Medulla oblongata (tissue), 1 donor: Measurements from ENCODE around the gene MAIP1.
A peak's percentile ranks its signal among the peaks of the same experiment; 100 is the strongest.
"Not testable (repeated sequence)": the region's sequence is repeated elsewhere in the genome, so short reads cannot be mapped to it uniquely, and the experiment has no call there.

Experiments
- DNase-seq: peaks from one replicate; pipeline ENCODE4 v3.0.0-alpha.2; 2015; ENCODE audit errors: extremely low spot score

The MAIP1 gene, protein sequence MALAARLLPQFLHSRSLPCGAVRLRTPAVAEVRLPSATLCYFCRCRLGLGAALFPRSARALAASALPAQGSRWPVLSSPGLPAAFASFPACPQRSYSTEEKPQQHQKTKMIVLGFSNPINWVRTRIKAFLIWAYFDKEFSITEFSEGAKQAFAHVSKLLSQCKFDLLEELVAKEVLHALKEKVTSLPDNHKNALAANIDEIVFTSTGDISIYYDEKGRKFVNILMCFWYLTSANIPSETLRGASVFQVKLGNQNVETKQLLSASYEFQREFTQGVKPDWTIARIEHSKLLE

DNA sequence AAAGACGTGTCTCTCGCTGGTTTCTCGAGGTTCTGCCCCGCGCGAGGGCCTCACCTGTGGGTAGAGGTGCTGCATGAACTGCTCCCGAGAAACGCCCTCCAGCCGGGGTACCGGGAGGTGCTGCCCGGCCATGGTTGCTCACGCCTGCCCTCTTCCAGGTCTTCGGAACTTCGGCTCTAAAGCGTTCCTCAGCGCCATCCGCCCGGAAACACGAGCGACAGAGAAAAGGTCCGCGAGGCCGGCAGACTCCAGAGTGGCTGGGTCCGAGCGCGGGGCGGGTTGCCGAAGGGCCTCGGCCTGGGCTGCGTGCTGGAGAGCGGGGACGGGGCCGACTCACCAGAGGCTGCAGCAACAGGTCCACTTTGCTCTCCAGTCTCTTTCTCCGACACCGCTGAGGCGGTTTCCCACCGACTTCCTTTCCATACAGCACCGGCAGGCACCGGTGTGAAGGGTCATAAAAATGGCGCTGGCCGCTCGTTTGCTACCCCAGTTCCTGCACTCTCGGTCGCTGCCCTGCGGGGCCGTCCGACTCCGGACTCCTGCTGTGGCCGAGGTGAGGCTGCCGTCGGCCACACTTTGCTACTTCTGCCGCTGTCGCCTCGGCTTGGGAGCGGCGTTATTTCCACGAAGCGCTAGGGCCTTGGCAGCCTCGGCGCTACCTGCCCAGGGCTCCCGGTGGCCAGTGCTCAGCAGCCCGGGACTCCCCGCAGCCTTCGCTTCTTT, at the start of gene MAIP1, which contains the start of gene TYW5:
TSS of gene MAIP1 (plus strand) at position 244 of the 723 bp plus-strand sequence. CDS start at position 461, 217 bp downstream.
TSS of gene TYW5 (minus strand) at position 153 of the 723 bp plus-strand sequence. CDS start at position 132, 21 bp downstream.
- peak; percentile 87 for DNase-seq

DNA sequence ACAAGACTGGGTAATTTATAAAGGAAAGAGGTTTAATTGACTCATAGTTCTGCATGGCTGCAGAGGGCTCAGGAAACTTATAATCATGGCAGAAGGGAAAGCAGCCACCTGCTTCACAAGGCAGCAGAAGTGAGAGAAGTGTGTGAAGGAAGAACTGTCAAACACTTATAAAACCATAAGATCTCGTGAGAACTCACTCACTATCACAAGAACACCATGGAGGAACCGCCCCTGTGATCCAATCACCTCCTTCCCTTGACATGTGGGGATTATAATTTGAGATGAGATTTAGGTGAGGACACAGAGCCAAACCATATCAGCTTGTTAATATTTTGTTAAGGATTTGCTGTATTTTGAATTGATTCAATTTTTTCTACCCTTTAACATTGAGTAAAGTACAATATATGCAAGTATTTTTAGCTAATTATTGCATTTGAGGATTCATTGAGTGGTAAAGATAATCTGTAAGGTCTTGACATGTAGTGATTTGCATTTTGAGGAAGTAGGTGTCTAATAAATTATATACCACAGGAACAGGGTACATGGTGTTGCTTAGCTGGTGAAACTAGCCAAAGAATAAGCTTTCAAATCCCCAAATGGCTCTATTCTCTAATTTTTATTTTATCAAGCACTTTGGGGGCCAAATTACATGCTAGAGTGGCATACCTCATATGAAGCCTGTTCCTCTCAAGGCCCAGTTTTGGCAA, 48.2 kb upstream of the MAIP1 start:
- DNase-seq = no peak

DNA sequence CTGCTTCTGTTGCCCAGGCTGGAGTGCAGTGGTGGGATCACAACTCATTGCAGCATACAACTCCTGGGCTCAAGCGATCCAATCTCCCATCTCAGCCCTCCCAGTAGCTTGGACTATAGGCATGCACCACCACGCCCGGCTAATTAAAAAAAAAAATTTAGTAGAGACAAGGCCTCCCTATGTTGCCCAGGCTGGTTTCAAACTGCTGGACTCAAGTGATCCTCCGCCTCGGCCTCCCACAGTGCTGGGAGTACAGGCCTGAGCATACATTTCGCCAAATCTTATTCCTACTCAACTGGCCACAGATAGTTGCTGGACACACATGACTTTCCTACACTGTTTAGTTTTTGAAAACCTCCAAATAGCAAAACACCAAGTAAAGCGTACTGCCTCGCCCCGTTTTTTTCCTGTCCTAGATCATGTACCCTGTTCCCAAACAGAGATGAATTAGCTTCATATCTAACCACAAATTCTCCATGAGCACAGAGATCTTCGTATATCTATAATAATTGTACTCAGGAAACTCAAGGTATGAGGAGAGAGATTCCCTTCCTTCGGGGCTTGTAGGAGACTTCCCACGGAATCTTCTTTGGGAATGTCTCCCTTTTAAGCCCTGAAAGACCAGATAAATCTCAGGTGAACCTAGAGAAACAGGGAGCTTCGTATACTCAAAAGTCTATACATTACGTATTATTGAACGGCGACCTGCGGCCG, 44.9 kb upstream of the MAIP1 start:
- DNase-seq = no peak

DNA sequence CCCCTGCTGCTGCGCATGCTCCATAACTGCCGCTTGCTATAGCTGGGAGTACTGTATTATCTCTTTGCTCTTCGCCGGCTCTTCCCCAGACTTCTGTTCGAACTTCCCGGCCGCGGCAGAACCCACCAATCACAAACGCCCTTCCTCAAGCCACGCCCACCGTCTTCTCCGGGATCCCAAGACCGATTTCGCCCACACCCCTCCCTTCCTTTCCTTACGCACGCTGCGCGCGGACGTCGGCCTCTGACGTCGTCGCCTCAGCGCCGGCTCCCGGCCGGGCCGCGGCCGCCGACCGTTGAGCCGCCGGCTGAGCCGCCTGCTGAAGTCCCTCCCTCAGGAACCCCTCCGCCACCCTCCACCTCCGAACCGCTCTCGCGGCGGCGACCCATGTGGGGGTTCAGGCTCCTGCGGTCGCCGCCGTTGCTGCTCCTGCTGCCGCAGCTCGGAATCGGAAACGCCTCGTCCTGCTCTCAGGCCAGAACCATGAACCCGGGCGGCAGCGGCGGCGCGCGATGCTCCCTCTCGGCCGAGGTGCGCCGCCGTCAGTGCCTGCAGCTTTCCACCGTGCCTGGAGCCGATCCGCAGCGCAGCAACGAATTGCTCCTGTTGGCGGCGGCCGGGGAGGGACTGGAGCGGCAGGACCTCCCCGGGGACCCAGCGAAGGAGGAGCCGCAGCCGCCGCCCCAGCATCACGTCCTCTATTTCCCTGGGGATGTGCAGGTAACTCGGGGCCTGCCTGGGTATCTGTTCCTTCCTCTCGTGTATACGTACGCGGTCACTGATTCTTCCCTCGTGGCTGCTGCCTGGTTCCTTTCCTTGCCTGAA, 44.1 kb upstream of the MAIP1 start, which contains the start of gene C2orf69:
TSS of gene C2orf69 (plus strand) at position 242 of the 825 bp plus-strand sequence. CDS start at position 388, 146 bp downstream.
- DNase-seq = peak; percentile 98

DNA sequence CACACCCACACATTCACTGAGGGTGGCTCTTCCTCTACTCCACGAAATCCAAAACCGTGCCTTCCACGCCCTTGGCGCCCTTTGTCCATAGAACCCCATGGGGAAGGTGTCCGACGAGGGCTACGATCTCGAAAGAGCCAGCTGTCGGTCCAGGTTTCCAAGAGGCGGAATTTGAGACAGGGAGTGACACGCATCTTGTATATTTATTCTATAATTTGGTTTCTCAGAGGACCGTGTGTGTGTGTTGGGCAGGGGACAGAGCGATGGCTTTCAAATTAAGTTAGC, 43.6 kb upstream of the MAIP1 start:
- peak; percentile 56 for DNase-seq

DNA sequence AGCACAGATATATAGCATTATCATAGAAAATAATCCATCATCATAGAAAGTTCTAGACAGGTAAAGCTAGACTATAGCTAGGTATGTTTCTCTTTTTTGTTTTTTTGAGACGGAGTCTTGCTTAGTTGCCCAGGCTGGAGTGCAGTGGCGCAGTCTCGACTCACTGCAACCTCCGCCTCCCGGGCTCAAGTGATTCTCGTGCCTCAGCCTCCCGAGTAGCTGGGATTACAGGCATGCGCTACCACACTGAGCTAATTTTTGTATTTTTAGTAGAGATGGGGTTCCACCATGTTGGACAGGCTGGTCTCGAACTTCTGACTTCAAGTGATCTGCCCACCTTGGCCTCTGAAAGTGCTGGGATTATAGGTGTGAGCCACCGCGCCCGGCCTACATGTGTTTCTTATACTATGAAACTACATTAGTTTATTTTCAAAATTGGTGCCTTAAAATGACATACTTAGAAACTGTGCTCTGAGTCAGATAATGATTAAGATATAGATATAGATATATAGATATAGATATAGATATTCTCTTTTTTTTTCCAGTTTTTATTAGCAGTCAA, 42.7 kb upstream of the MAIP1 start:
- DNase-seq = not testable (repeated sequence)

DNA sequence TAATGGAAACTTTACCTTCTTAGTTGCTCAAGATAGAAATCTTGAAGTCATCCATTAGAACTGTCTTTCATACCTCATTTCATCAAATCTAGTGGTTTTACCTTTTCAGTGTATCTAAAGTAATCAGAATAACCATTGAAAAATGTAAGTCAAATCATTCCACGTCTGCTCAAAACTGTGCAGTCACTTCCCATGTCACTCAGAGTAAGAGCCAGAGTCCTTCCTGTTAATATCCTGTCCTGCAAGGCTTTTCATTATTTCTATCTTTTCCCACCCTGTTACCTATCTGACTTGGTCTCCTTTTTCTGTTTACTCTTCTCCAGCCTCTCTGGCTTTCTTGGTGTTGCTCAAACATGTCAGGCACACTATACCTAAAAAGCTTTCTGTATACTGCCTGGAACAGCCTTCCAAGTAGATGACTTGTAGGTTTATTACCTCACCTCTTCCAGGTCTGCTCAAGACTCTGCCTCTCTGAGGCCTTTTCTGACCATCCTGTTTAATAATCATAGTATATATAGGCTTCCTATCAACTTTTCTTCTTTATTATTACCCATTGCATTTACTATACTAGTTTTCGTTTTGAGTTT, 40.9 kb upstream of the MAIP1 start:
- no peak for DNase-seq

DNA sequence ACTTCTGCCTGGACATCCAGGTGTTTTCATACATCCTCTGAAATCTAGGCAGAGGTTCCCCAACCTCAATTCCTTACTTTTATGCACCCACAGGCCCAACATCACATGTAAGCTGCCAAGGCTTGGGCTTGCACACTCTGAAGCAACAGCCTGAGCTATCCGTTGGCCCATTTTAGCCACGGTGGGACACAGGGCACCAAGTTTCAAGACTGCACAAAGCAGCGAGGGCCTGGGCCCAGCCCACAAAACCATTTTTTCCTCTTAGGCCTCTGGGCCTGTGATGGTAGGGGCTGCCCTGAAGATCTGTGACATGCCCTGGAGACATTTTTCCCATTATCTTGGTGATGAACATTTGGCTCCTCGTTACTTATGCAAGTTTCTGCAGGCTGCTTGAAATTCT, 38.4 kb upstream of the MAIP1 start:
- DNase-seq = no peak

DNA sequence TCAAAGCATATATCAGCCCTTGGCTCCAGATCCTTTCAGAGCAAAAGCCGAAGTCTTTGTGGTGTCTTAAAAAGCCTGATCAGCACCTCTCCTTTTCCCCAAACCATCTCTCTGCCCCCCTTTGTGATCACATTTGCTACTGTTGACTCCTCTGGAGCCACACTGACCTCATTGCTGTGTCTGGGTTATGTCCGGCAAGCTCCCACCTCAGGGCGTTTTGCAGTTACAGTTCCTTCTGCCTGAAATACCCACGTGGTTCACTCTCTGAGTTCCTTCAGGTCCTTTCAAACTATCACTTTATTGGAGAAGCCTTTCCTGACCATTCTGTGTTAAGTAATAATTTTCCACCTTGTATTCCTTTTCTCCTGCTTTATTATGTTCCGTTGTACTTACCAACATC, 32.5 kb upstream of the MAIP1 start:
- DNase-seq = peak; percentile 57

DNA sequence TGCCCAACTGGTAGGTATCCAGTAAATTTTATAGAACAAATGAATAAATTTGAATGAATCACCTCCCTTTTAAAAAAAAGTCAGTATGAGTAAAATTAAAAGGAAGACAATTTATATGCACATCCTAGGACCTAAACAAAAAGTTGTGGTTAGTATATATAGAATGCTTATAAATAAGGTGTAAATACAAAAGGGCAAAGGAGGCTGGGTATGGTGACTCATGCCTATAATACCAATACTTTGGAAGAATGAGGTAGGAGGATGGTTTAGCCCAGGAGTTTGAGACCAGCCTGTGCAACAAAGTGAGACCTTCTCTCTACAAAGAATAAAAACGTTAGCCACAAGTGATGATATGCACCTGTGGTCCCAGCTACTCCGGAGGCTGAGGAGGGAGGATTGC, 31.5 kb upstream of the MAIP1 start:
- DNase-seq = no peak

DNA sequence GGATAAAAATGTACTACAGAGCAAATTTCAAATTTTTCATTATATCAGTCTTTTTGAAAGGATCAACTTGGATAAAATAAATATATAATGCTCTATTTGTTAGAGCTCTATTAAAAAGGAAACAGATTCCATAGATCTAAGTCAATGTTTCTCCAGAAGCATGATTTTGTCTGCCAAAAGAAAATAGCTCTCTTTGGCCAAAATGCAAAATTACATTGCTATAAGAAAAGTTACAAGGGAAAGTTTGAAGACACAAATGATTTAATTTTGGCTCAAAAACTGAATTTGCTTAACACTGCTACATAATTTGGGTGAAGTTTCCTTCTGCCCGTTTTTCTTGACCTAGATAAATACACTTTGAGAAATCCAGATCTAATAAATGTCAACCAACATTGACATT, 28.6 kb upstream of the MAIP1 start:
- DNase-seq = no peak

DNA sequence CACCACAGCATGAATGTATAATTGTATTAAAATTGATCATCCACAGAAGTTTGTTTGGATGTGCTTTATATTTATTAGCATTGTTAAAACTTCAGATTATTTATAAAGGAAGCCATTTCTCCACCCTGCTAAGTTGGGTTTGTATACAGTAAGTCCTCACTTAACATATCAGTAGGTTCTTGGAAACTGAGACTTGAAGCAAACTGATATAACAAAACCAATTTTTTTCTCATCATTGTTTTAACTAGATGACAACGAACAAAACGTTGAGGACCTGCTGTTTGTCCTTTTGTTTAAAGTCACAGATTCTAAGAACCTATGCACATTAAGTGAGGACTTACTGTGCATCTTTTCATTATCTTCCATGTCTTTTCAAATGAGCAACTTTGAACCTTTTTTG, 27.2 kb upstream of the MAIP1 start:
- no peak for DNase-seq

DNA sequence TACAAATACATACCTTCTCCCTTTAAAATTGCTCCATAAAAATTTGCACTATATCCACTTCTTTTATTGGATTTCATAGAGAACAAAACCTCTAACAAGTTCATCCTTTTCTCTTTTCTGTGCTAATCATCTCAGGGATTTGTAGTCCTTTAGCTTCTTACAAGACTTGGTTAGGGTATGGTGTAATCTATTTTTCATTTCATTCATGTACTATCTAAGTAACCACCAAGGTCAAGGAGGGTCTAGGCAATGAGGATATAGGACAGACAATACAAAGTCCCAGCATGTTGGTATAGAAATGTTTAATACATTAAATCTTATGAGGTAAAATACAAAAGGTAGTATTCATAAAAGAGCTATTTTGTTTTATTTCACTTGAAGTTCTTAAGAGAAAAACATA, 26.8 kb upstream of the MAIP1 start:
- DNase-seq = no peak

DNA sequence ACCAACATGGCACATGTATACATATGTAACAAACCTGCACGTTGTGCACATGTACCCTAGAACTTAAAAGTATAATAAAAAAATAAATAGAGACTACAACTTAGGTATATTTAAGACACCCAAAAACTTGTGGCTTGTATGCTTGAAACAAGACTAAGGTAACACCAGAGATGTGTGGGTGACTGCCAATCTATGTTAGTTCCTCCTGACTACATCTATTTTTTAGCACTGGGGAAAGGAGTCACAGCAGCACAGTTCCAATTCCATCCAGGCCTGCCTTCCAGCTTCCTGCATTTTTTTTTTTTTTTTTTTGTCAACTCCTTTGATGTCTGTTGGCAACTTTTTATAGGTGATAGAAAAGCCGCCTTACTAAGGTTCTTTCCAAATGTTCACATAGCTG, 26.1 kb upstream of the MAIP1 start:
- peak; percentile 29 for DNase-seq

DNA sequence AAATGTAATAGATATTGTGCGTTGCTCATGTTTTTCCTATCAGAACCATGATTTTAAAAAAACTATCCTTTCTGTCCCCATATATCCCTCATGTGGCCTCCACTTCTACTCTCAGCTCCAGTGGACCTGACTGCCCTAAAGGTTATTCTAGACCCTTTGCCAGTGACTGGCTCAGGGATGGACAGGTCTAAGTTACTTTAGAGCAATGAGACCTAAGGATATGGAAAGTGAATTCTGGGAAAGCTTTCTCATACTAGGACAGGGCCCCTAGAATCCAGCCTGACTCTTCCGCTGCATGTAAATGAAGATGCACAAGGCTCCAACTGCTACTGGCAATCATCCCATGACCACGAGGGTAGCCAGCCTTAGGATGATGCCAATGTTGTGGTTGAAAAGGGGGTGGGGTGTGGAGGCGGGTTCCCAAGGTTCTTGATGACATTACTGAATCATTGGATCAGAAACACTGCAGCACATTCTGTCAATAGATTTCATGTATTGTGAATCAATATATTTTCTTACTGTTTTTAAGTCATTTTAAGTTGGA, 23.0 kb upstream of the MAIP1 start:
- peak; percentile 95 for DNase-seq

DNA sequence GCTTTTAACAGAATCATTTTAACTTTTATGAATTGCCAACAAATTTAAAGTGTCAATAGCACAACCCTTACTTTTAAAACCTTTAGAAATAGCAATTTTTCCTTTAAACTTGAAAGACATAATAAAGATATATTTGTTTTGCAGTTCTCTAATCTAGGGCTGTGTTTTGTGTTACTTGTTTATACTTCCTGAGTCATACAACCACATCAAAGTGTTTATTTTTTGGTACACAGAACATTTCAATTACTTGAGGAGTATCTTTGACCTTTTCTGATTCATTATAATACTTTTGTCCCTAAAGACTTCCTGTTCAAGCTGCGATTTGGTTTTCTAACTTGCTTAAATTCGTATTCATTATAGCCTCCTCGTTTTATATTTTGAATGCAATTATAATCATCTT, 21.9 kb upstream of the MAIP1 start:
- no peak for DNase-seq

DNA sequence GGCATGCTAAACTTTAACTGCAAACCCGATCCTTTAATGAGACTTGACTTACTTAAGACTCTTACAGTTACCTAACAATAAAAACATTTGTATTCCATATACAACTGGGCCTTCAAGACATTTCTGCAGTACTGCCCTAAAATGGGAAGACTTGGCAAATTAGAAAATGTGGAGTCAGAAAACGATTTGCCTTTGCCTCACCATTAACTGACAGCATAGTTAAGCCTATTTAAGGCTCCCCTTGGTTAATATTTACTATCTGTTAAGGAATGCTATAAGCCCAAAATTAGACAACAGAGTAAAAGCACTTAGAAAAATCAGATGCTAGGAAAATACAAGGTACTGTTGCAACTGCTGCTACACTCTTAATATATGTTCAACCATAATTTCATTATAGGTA, 18.8 kb upstream of the MAIP1 start:
- no peak for DNase-seq

DNA sequence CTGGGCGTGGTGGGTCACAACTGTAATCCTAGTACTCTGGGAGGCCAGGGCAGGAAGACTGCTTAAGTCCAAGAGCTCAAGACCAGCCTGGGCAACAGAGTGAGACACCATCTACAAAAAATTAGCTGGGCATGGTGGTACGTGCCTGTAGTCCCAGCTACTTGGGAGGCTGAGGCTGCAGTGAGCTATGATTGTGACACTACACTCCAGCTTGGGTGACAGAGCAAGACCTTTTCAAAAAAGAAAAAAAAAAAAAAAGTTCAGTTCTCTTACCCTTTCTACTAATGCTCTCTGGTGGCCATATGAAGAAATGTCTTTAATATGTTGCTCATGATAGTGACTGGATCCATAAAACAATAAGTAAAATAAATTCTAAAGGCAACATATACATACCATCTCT, 15.0 kb upstream of the MAIP1 start:
- no peak for DNase-seq

DNA sequence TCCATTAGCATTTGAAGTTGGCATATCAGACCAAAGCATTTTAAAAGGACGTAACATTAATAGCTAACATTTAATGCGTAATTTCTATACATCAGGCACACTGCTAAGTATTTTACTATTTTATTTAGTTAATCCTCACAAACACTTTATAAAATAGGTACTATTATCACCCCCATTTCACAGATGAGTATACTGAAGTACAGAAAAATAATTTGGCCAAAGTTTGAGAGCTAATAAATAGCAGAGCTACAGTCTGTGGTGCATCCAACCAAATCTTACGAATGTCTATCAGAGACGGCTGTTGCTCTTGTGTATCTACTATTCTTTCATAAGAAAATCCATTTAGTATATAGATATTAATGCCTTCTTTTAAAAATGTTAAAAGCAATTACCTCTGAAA, 12.0 kb upstream of the MAIP1 start:
- no peak for DNase-seq

DNA sequence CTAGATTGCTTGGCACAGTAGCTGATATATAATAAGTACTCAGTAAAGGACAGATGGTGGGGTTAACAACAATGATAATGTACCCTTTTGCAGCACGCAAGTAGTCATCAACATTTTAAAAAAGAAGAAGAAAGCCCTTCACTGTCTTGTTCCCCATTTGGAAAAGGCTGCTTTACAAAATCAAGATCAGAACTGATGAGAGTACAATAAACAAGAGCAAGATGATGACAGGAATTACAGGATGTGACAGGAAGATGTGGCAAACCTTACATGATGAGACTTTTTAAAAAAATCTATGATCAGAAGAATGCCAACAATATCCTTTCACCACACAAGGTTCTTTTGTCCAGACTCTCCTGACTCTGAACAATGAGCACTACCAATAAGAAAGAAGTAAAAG, 9.2 kb upstream of the MAIP1 start:
- DNase-seq = no peak
